GM13976 (cell line): ENCODE measurements around the gene RRP1B.

Experiments used
- DNase-seq: peaks from one replicate; pipeline ENCODE4 v3.0.0; 2012; ENCODE audit warnings: low spot score
- CTCF ChIP-seq: IDR thresholded peaks from 2 replicates; pipeline ENCODE4 v1.5.1; 2012; ENCODE audit warnings: borderline replicate concordance, mild to moderate bottlenecking; ENCODE audit not compliant: insufficient read depth; ENCODE audit errors: extremely low read depth, missing control alignments, control extremely low read depth
- in situ Hi-C: fragments of 300-500 bp; cut with MboI; formaldehyde crosslinking; loops from one replicate; pipeline ENCODE4 v1.12.0; 2022; ENCODE audit warnings: low sequenced_read_pairs, mixed read lengths, inconsistent platforms; ENCODE audit not compliant: unreplicated experiment

RRP1B gene

GRCh38 chr21:43728467-43729390, 69.4 kb downstream of the RRP1B start:
- peak; percentile 17 for TF ChIP-seq CTCF
- peak; percentile 90 for DNase-seq
- in situ Hi-C loops, result no loop called here

GRCh38 chr21:43731476-43731875, 72.1 kb downstream of the RRP1B start:
- TF ChIP-seq CTCF, result no peak
- in situ Hi-C loops, result no loop called here
- no peak for DNase-seq

GRCh38 chr21:43731891-43732711, 72.7 kb downstream of the RRP1B start:
- DNase-seq, result no peak
- in situ Hi-C loops, result no loop called here
- no peak for TF ChIP-seq CTCF

- DNase-seq, result no peak
- in situ Hi-C loops, result no loop called here
- no peak for TF ChIP-seq CTCF
Observed at GRCh38 chr21:43733060-43733459, 73.7 kb downstream of the RRP1B start.

- TF ChIP-seq CTCF, result no peak
- in situ Hi-C loops, result no loop called here
- no peak for DNase-seq
Observed at GRCh38 chr21:43733529-43734071, 74.2 kb downstream of the RRP1B start.

- no peak for DNase-seq
- in situ Hi-C loops, result no loop called here
- no peak for TF ChIP-seq CTCF
Observed at GRCh38 chr21:43734131-43734927, 75.0 kb downstream of the RRP1B start.
